ENCODE data around the gene MGST3.

- TF ChIP-seq FOXP2 (optimal IDR thresholded peaks at IDR 0.05; ENCODE audit: control extremely low read depth, extremely low read length, insufficient read depth) (peak; percentile 81), EZH2 (IDR thresholded peaks at IDR 0.05) (no peak)
These were observed at the start of gene MGST3 for GRCh38 chr1:165630629-165631341.
